Mucosa of descending colon (tissue), 3 donors: Measurements from ENCODE around the gene MAP1LC3B2. TPM values are rescaled to one million over a fixed set of nuclear protein-coding genes. Genes with fewer than 3 reads are reported as not detected.
"Not testable (repeated sequence)": the region's sequence is repeated elsewhere in the genome, so short reads cannot be mapped to it uniquely, and the experiment has no call there.

Experiments
- ATAC-seq: fragments of 200-7000 bp; cut with Tn5 transposase; one replicate; pipeline ENCODE4 v1.9.1; 2020; ENCODE audit warnings: mild to moderate bottlenecking, moderate library complexity
- DNase-seq, 3 donors: peaks; one replicate each; pipeline ENCODE4 v3.0.0-alpha.2; 2020
- H3K36me3 ChIP-seq: fragments of 200-600 bp; one replicate; pipeline ENCODE4 v1.8.0; 2021; ENCODE audit warnings: low read depth, mild to moderate bottlenecking
- H3K4me1 ChIP-seq: fragments of 200-600 bp; one replicate; pipeline ENCODE4 v1.8.0; 2021; ENCODE audit warnings: low read depth, mild to moderate bottlenecking
- H3K4me3 ChIP-seq: fragments of 200-600 bp; one replicate; pipeline ENCODE4 v1.8.0; 2021; ENCODE audit warnings: mild to moderate bottlenecking
- H3K9me3 ChIP-seq: fragments of 200-600 bp; one replicate; pipeline ENCODE4 v1.8.0; 2021; ENCODE audit warnings: mild to moderate bottlenecking
- CTCF ChIP-seq: fragments of 200-600 bp; IDR thresholded peaks from one replicate; pipeline ENCODE4 v1.8.0; 2022; ENCODE audit warnings: antibody characterized with exemption, mild to moderate bottlenecking
- intact Hi-C, 2 donors: fragments of 100-400 bp; cut with DNase I in 1 of 2; cut with micrococcal nuclease in 1 of 2; formaldehyde crosslinking; loops; one replicate each; pipeline versions ENCODE4 v1.11.0 to v1.11.1; 2022; cut with DNase I, micrococcal nuclease
- total RNA-seq, 3 donors: library from RNA; stranded (reverse); fragmentation: NEBNext Ultra II Directional in 2 of 3; extraction: Animal tissue kit (Norgen Biotek cat#: 25700) in 2 of 3; gene quantifications; one replicate each; pipeline versions ENCODE4 v1.2.1 to v1.2.4, GENCODE V29; 2021 to 2023
- donor health status: DM: no; HTN: no; CAD: no; lungs with moderate emphysema.
- donor health status: DM: no; HTN: no; CAD: no.
- donor health status: DM: no; HTN: yes; CAD: no.

Gene MAP1LC3B2
- total RNA-seq, 3 donors from 2014 or later: 1.6 to 2.0 (median 1.7) TPM

- DNase-seq (no peak), ATAC-seq (no peak)
- no peaks in the 10 kb centered on the region for H3K9me3 ChIP-seq
- H3K36me3 ChIP-seq: no peaks in the 10 kb centered on the region
- intact Hi-C loops: no loop called here
- H3K4me3 ChIP-seq: no peak overlapping the region
- TF ChIP-seq CTCF: no peak
- H3K4me1 ChIP-seq: no peaks in the 10 kb centered on the region
Measured at GRCh38 chr12:116573776-116574175, 14.6 kb downstream of the MAP1LC3B2 start.

- H3K4me1 ChIP-seq, intact Hi-C loops, DNase-seq, H3K36me3 ChIP-seq, ATAC-seq, H3K4me3 ChIP-seq, H3K9me3 ChIP-seq: not testable (repeated sequence)
Measured at GRCh38 chr12:116575754-116576153, 16.6 kb downstream of the MAP1LC3B2 start.

- Histone ChIP-seq H3K4me1 (no peaks in the 10 kb centered on the region), H3K4me3 (no peak overlapping the region), H3K9me3 (no peaks in the 10 kb centered on the region), H3K36me3 (no peaks in the 10 kb centered on the region)
- intact Hi-C loops: no loop called here
- ATAC-seq: no peak
- no peak for TF ChIP-seq CTCF
- DNase-seq: no peak
Measured at GRCh38 chr12:116577154-116577561, 18.0 kb downstream of the MAP1LC3B2 start.

GRCh38 chr12:116578051-116578450 lies 18.9 kb downstream of the MAP1LC3B2 start:
- no peaks in the 10 kb centered on the region for H3K36me3 ChIP-seq
- DNase-seq: no peak
- no peaks in the 10 kb centered on the region for H3K9me3 ChIP-seq
- no peaks in the 10 kb centered on the region for H3K4me1 ChIP-seq
- no peak for TF ChIP-seq CTCF
- no peak for ATAC-seq
- no peak overlapping the region for H3K4me3 ChIP-seq
- intact Hi-C loops: no loop called here

- Histone ChIP-seq H3K9me3 (peaks cover 5% of the 10 kb centered on the region), H3K4me3 (no peak overlapping the region), H3K4me1 (no peaks in the 10 kb centered on the region), H3K36me3 (no peaks in the 10 kb centered on the region)
- intact Hi-C loops: no loop called here
- DNase-seq (no peak), ATAC-seq (no peak)
- TF ChIP-seq CTCF: no peak
Measured at GRCh38 chr12:116582610-116583009, 23.4 kb downstream of the MAP1LC3B2 start.

- Histone ChIP-seq H3K4me1 (no peaks in the 10 kb centered on the region), H3K36me3 (no peaks in the 10 kb centered on the region), H3K4me3 (no peak overlapping the region), H3K9me3 (peaks cover 5% of the 10 kb centered on the region)
- no peak for TF ChIP-seq CTCF
- no peak for ATAC-seq
- intact Hi-C loops: no loop called here
- no peak for DNase-seq
Measured at GRCh38 chr12:116583129-116583694, 24.0 kb downstream of the MAP1LC3B2 start.
